ENCODE measurements around the gene RAB9B.

Gene RAB9B

GRCh38 chrX:103806862-103807474 is 25.1 kb downstream of the RAB9B start:
- DNase-seq, result no peak

- DNase-seq, result no peak
Measured at GRCh38 chrX:103805860-103806259, 26.2 kb downstream of the RAB9B start.

GRCh38 chrX:103800318-103800717 is 31.7 kb downstream of the RAB9B start:
- no peak for DNase-seq

GRCh38 chrX:103797691-103798090 is 34.4 kb downstream of the RAB9B start:
- DNase-seq, result no peak

- no peak for DNase-seq
Measured at GRCh38 chrX:103794119-103794518, 37.9 kb downstream of the RAB9B start.

GRCh38 chrX:103793545-103793940 is 38.5 kb downstream of the RAB9B start:
- no peak for DNase-seq

GRCh38 chrX:103792916-103793544 is 39.0 kb downstream of the RAB9B start:
- no peak for DNase-seq

- no peak for DNase-seq
Measured at GRCh38 chrX:103791826-103792485, 40.1 kb downstream of the RAB9B start.

GRCh38 chrX:103791228-103791627 is 40.8 kb downstream of the RAB9B start:
- no peak for DNase-seq

- no peak for DNase-seq
Measured at GRCh38 chrX:103789004-103789403, 43.1 kb downstream of the RAB9B start.

- no peak for DNase-seq
Measured at GRCh38 chrX:103783971-103784370, 48.1 kb downstream of the RAB9B start.

- DNase-seq, result no peak
Measured at GRCh38 chrX:103783196-103783595, 48.9 kb downstream of the RAB9B start.

GRCh38 chrX:103782640-103783039 is 49.4 kb downstream of the RAB9B start:
- no peak for DNase-seq

- DNase-seq, result no peak
Measured at GRCh38 chrX:103781706-103782105, 50.4 kb downstream of the RAB9B start.

- DNase-seq, result no peak
Measured at GRCh38 chrX:103781062-103781402, 51.0 kb downstream of the RAB9B start.

- no peak for DNase-seq
Measured at GRCh38 chrX:103780336-103781061, 51.6 kb downstream of the RAB9B start.

- peak; percentile 25 for DNase-seq
Measured at GRCh38 chrX:103779141-103779789, 52.8 kb downstream of the RAB9B start.

- no peak for DNase-seq
Measured at GRCh38 chrX:103776546-103776945, 55.5 kb downstream of the RAB9B start, which contains the start of gene PLP1. Gene PLP1, plus strand, starts transcription at chrX:103776840. Its CDS starts 156 bp downstream, at chrX:103776996.

GRCh38 chrX:103774070-103774642 is 57.9 kb downstream of the RAB9B start:
- peak; percentile 9 for DNase-seq

GRCh38 chrX:103773445-103773844 is 58.6 kb downstream of the RAB9B start:
- no peak for DNase-seq

Measured in NCI-H1694 (cell line).